Glutamatergic neuron (in vitro differentiated cells): ENCODE results near the gene RAD51B. TPM values are rescaled to one million over a fixed set of nuclear protein-coding genes. Genes with fewer than 3 reads are reported as not detected.

Experiments used
- DNase-seq: peaks from one replicate; pipeline ENCODE4 v3.0.0; 2022
- H3K27ac Mint-ChIP-seq: one replicate; pipeline ENCODE4 v1.8.0; 2020; ENCODE audit warnings: mild to moderate bottlenecking, mixed read lengths, inconsistent platforms; ENCODE audit not compliant: unreplicated experiment
- H3K27me3 Mint-ChIP-seq: one replicate; pipeline ENCODE4 v1.8.0; 2020; ENCODE audit warnings: mild to moderate bottlenecking, moderate library complexity, mixed read lengths, inconsistent platforms; ENCODE audit not compliant: unreplicated experiment
- H3K36me3 Mint-ChIP-seq: one replicate; pipeline ENCODE4 v1.8.0; 2020; ENCODE audit warnings: mild to moderate bottlenecking, mixed read lengths, inconsistent platforms; ENCODE audit not compliant: unreplicated experiment
- H3K4me1 Mint-ChIP-seq: one replicate; pipeline ENCODE4 v1.8.0; 2020; ENCODE audit warnings: mild to moderate bottlenecking, low read depth, mixed read lengths, inconsistent platforms; ENCODE audit not compliant: unreplicated experiment
- H3K4me3 Mint-ChIP-seq: one replicate; pipeline ENCODE4 v1.8.0; 2020; ENCODE audit warnings: mild to moderate bottlenecking, mixed read lengths, inconsistent platforms; ENCODE audit not compliant: unreplicated experiment
- H3K9me3 Mint-ChIP-seq: one replicate; pipeline ENCODE4 v1.8.0; 2020; ENCODE audit warnings: mild to moderate bottlenecking, moderate library complexity, mixed read lengths, inconsistent platforms; ENCODE audit not compliant: unreplicated experiment
- total RNA-seq: library from RNA; stranded (reverse); fragmentation: NEBNext Ultra II Directional; extraction: Animal tissue kit (Norgen Biotek cat#: 25700); gene quantifications from one replicate; pipeline ENCODE4 v1.2.1, GENCODE V29; 2021; ENCODE audit not compliant: unreplicated experiment
- TF ChIP-seq, protein P1 (sequence below): fragments of 200-600 bp; sonication (generic); IDR thresholded peaks from one replicate; pipeline ENCODE4 v1.5.0; 2021; ENCODE audit not compliant: partially characterized antibody, unreplicated experiment

RAD51B gene
- total RNA-seq, 1 donor from 2014 or later: 9.7 TPM

DNA sequence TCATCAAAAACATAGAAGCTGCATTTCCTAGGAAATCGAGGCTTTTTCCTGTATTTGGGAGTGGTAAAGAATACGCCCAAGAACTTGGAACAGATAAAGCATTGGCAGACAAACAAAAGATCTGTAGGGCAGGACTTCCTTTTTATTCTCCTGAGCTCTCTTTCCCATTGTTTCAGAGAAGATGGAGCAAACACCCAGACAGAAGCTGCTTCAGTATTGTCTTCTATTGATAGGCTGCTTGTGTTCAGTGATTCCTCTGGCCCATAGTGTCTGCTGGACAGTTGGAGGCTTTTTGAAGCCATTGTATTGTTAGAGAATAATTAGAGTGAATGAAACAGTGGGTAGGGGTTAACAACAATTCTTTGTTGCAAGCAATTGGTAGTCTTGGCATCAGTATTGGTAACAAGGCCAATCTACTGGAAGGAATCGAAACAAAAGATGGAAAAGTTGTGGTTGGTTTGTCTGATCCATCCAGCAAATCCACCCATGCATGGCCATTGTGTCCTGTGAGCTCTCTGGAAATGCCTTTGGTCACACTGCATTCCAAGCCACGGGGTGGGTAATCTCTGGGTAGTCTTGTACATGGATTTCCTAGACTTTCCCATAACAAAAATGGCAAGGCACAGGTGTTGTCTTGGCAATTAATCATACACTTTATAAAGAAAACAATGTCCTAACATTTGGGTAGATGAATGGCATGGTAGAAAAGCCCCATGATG is 424.8 kb downstream of the RAD51B start:
- H3K27me3 Mint-ChIP-seq: no peaks in the 10 kb centered on the region
- H3K4me1 Mint-ChIP-seq: no peaks in the 10 kb centered on the region
- DNase-seq: no peak
- no peaks in the 10 kb centered on the region for H3K36me3 Mint-ChIP-seq
- H3K9me3 Mint-ChIP-seq: no peaks in the 10 kb centered on the region
- no peak overlapping the region for H3K27ac Mint-ChIP-seq
- TF ChIP-seq, protein P1, sequence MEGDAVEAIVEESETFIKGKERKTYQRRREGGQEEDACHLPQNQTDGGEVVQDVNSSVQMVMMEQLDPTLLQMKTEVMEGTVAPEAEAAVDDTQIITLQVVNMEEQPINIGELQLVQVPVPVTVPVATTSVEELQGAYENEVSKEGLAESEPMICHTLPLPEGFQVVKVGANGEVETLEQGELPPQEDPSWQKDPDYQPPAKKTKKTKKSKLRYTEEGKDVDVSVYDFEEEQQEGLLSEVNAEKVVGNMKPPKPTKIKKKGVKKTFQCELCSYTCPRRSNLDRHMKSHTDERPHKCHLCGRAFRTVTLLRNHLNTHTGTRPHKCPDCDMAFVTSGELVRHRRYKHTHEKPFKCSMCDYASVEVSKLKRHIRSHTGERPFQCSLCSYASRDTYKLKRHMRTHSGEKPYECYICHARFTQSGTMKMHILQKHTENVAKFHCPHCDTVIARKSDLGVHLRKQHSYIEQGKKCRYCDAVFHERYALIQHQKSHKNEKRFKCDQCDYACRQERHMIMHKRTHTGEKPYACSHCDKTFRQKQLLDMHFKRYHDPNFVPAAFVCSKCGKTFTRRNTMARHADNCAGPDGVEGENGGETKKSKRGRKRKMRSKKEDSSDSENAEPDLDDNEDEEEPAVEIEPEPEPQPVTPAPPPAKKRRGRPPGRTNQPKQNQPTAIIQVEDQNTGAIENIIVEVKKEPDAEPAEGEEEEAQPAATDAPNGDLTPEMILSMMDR: no peak
- H3K4me3 Mint-ChIP-seq: no peak overlapping the region

GRCh38 chr14:68245146-68246073 is 425.8 kb downstream of the RAD51B start:
- Mint-ChIP-seq H3K27ac (no peak overlapping the region), H3K4me3 (no peak overlapping the region), H3K9me3 (no peaks in the 10 kb centered on the region), H3K36me3 (no peaks in the 10 kb centered on the region), H3K27me3 (no peaks in the 10 kb centered on the region), H3K4me1 (no peaks in the 10 kb centered on the region)
- TF ChIP-seq, protein P1: no peak
- DNase-seq: no peak

- Mint-ChIP-seq H3K27me3 (no peaks in the 10 kb centered on the region), H3K36me3 (no peaks in the 10 kb centered on the region), H3K27ac (no peak overlapping the region), H3K9me3 (no peaks in the 10 kb centered on the region), H3K4me1 (no peaks in the 10 kb centered on the region), H3K4me3 (no peak overlapping the region)
- TF ChIP-seq, protein P1: no peak
- DNase-seq: no peak
These were observed 426.7 kb downstream of the RAD51B start for GRCh38 chr14:68246074-68246785.

- DNase-seq: no peak
- TF ChIP-seq, protein P1: no peak
- H3K27me3 Mint-ChIP-seq: no peaks in the 10 kb centered on the region
- H3K4me3 Mint-ChIP-seq: no peak overlapping the region
- no peaks in the 10 kb centered on the region for H3K9me3 Mint-ChIP-seq
- H3K27ac Mint-ChIP-seq: no peak overlapping the region
- H3K36me3 Mint-ChIP-seq: no peaks in the 10 kb centered on the region
- no peaks in the 10 kb centered on the region for H3K4me1 Mint-ChIP-seq
These were observed 427.2 kb downstream of the RAD51B start for GRCh38 chr14:68246786-68247105.
